GM12801 (cell line): ENCODE data around the gene TCF12.

Experiments
- CTCF ChIP-seq: IDR thresholded peaks from one replicate; pipeline ENCODE4 v1.5.1; 2011; ENCODE audit warnings: control low read depth; ENCODE audit not compliant: insufficient read length; ENCODE audit errors: extremely low read depth

Gene TCF12

GRCh38 chr15:56916825-56917477 lies 1.5 kb upstream of the TCF12 start:
- TF ChIP-seq CTCF, result no peak

GRCh38 chr15:56917652-56918045 lies 795 bp upstream of the TCF12 start:
- no peak for TF ChIP-seq CTCF

- no peak for TF ChIP-seq CTCF
These were observed 676 bp downstream of the TCF12 start for GRCh38 chr15:56919031-56919608.

GRCh38 chr15:56919609-56920366 lies 1.3 kb downstream of the TCF12 start:
- no peak for TF ChIP-seq CTCF

- no peak for TF ChIP-seq CTCF
These were observed 1.9 kb downstream of the TCF12 start for GRCh38 chr15:56920367-56920627.

GRCh38 chr15:56923174-56923591 lies 4.7 kb downstream of the TCF12 start:
- no peak for TF ChIP-seq CTCF

- no peak for TF ChIP-seq CTCF
These were observed 9.4 kb downstream of the TCF12 start for GRCh38 chr15:56927816-56928215.
